PC-3 (cell line): ENCODE results near the gene RHOT2. TPM values are rescaled to one million over a fixed set of nuclear protein-coding genes. Genes with fewer than 3 reads are reported as not detected.
A peak's percentile ranks its signal among the peaks of the same experiment; 100 is the strongest.

ENCODE experiments used
- ATAC-seq: fragments of 200-7000 bp; cut with Tn5 transposase; 2 replicates; pipeline ENCODE4 v1.9.1; 2020; ENCODE audit warnings: mild to moderate bottlenecking, moderate library complexity
- BruUV-seq: library from RNA; stranded (reverse); fragments of 400-500 nt; replicated peaks from 2 replicates; lab custom pipeline; 2021; lab: Mats Ljungman, UMichigan
- CTCF ChIA-PET: fragments of 300-600 bp; sonication (Branson Sonifier 250); formaldehyde crosslinking; loops from one replicate; lab custom pipeline; 2022; ENCODE audit warnings: antibody characterized with exemption; lab: Charles Lee
- POLR2A ChIA-PET: fragments of 300-600 bp; sonication (Branson Sonifier 250); formaldehyde crosslinking; loops from one replicate; lab custom pipeline; 2022; ENCODE audit warnings: antibody characterized with exemption; ENCODE audit not compliant: unreplicated experiment; lab: Charles Lee
- DNase-seq: peaks from one replicate; pipeline ENCODE4 v3.0.0-alpha.2; 2015
- H2AFZ ChIP-seq: fragments of 300-600 bp; sonication (generic); 2 replicates; pipeline ENCODE4 v1.6.0; 2016; ENCODE audit warnings: antibody characterized with exemption, low read length
- H3F3A ChIP-seq: fragments of 300-600 bp; sonication (generic); one replicate; pipeline ENCODE4 v1.6.0; 2017; ENCODE audit warnings: antibody characterized with exemption, low read length, control low read depth, mild to moderate bottlenecking; ENCODE audit not compliant: unreplicated experiment
- H3K27ac ChIP-seq: fragments of 300-600 bp; sonication (generic); 2 replicates; pipeline ENCODE4 v1.5.1; 2016; ENCODE audit warnings: mild to moderate bottlenecking, low read length
- H3K27me3 ChIP-seq: fragments of 300-600 bp; sonication (generic); 2 replicates; pipeline ENCODE4 v1.6.1; 2016; ENCODE audit warnings: low read length, mixed read lengths
- H3K36me3 ChIP-seq: fragments of 300-600 bp; sonication (generic); 2 replicates; pipeline ENCODE4 v1.6.1; 2016; ENCODE audit warnings: low read depth, mixed run types, low read length, mixed read lengths
- H3K4me1 ChIP-seq: fragments of 300-600 bp; sonication (generic); 2 replicates; pipeline ENCODE4 v1.5.1; 2016; ENCODE audit warnings: low read length; ENCODE audit not compliant: insufficient read depth
- H3K4me2 ChIP-seq: fragments of 300-600 bp; sonication (generic); 2 replicates; pipeline ENCODE4 v1.6.0; 2016; ENCODE audit warnings: low read length
- H3K4me3 ChIP-seq: fragments of 300-600 bp; sonication (generic); 2 replicates; pipeline ENCODE4 v1.5.1; 2016; ENCODE audit warnings: mild to moderate bottlenecking, low read length, mixed read lengths
- H3K79me2 ChIP-seq: fragments of 300-600 bp; sonication (generic); 2 replicates; pipeline ENCODE4 v1.6.1; 2017; ENCODE audit warnings: low read length, mixed read lengths
- H3K9ac ChIP-seq: fragments of 300-600 bp; sonication (generic); 2 replicates; pipeline ENCODE4 v1.6.0; 2016; ENCODE audit warnings: mild to moderate bottlenecking, low read length
- H3K9me2 ChIP-seq: fragments of 300-600 bp; sonication (generic); replicated peaks from 2 replicates; pipeline ENCODE4 v1.6.1; 2016; ENCODE audit warnings: mixed run types, low read length, mixed read lengths
- H3K9me3 ChIP-seq: fragments of 300-600 bp; sonication (generic); 2 replicates; pipeline ENCODE4 v1.6.1; 2016; ENCODE audit warnings: low read length, mixed read lengths
- H4K20me1 ChIP-seq: fragments of 300-600 bp; sonication (generic); 2 replicates; pipeline ENCODE4 v1.6.1; 2016; ENCODE audit warnings: low read length, mixed read lengths
- CTCF ChIP-seq: fragments of 300-600 bp; sonication (generic); conservative IDR thresholded peaks from 2 replicates; pipeline ENCODE4 v1.5.1; 2017; ENCODE audit warnings: antibody characterized with exemption, low read depth, mild to moderate bottlenecking, low read length
- EZH2 ChIP-seq: fragments of 300-600 bp; sonication (generic); IDR thresholded peaks from one replicate; pipeline ENCODE4 v1.6.1; 2017; ENCODE audit warnings: antibody characterized with exemption, mild to moderate bottlenecking, low read length; ENCODE audit not compliant: unreplicated experiment
- EZH2phosphoT487 ChIP-seq: fragments of 300-600 bp; sonication (generic); IDR thresholded peaks from 2 replicates; pipeline ENCODE4 v1.6.1; 2018; ENCODE audit warnings: mild to moderate bottlenecking, antibody characterized with exemption, low read length, borderline replicate concordance
- intact Hi-C: fragments of 100-400 bp; cut with micrococcal nuclease; formaldehyde crosslinking; loops from 2 replicates; pipeline ENCODE4 v1.9.0; 2023
- total RNA-seq: library from RNA; depleted of rRNA; stranded (reverse); fragments of >200 nt; gene quantifications from 2 replicates; pipeline ENCODE4 v1.2.3, GENCODE V29; 2014

RHOT2 gene
- total RNA-seq, 1 experiment from 2014 or later: 93.0 TPM

- CTCF ChIA-PET: no interaction called here
- TF ChIP-seq EZH2phosphoT487 (no peak), CTCF (no peak), EZH2 (no peak)
- Histone ChIP-seq H3K9me3 (no peaks in the 10 kb centered on the region), H4K20me1 (no peaks in the 10 kb centered on the region), H2AFZ (no peak overlapping the region), H3K4me3 (no peak overlapping the region), H3K27ac (no peak overlapping the region), H3K27me3 (no peaks in the 10 kb centered on the region), H3K9me2 (no peaks in the 10 kb centered on the region), H3K4me2 (no peak overlapping the region), H3K4me1 (peaks cover 22% of the 10 kb centered on the region), H3K79me2 (peaks cover 12% of the 10 kb centered on the region), H3K36me3 (no peaks in the 10 kb centered on the region), H3K9ac (no peak overlapping the region), H3F3A (peaks cover 4% of the 10 kb centered on the region)
- DNase-seq (no peak), ATAC-seq (no peak)
- BruUV-seq: no TSS peak
- POLR2A ChIA-PET: interaction anchor here (0.6 kb wide), 1 partner anchor 1968 kb away, joined by 4 read pairs; no protein-coding TSS in a partner anchor
- intact Hi-C loops: no loop called here
Measured at GRCh38 chr16:693364-693763, 25.4 kb downstream of the RHOT2 start.

GRCh38 chr16:693766-694165 is 25.8 kb downstream of the RHOT2 start:
- no peaks in the 10 kb centered on the region for H3K36me3 ChIP-seq
- ChIA-PET CTCF (no interaction called here), POLR2A (no interaction called here)
- intact Hi-C loops: no loop called here
- ATAC-seq (no peak), DNase-seq (no peak)
- H3K4me1 ChIP-seq: peaks cover 22% of the 10 kb centered on the region
- H3K27me3 ChIP-seq: no peaks in the 10 kb centered on the region
- peaks cover 4% of the 10 kb centered on the region for H3F3A ChIP-seq
- H3K27ac ChIP-seq: no peak overlapping the region
- H3K9ac ChIP-seq: no peak overlapping the region
- TF ChIP-seq EZH2: no peak
- TF ChIP-seq EZH2phosphoT487: no peak
- TF ChIP-seq CTCF: no peak
- no peaks in the 10 kb centered on the region for H4K20me1 ChIP-seq
- H3K4me3 ChIP-seq: no peak overlapping the region
- H3K4me2 ChIP-seq: no peak overlapping the region
- no peaks in the 10 kb centered on the region for H3K9me2 ChIP-seq
- BruUV-seq: no TSS peak
- no peak overlapping the region for H2AFZ ChIP-seq
- peaks cover 11% of the 10 kb centered on the region for H3K79me2 ChIP-seq
- H3K9me3 ChIP-seq: no peaks in the 10 kb centered on the region

- no TSS peak for BruUV-seq
- POLR2A ChIA-PET: no interaction called here
- Histone ChIP-seq H3K9me3 (no peaks in the 10 kb centered on the region), H3K4me2 (peak overlapping the region; percentile 88), H3K27me3 (no peaks in the 10 kb centered on the region), H3K79me2 (peaks cover 6% of the 10 kb centered on the region), H3K4me3 (peak overlapping the region; percentile 65), H3K9me2 (no peaks in the 10 kb centered on the region), H3K27ac (no peak overlapping the region), H3K4me1 (peaks cover 18% of the 10 kb centered on the region; the same call in 1 of the 2 replicates), H2AFZ (no peak overlapping the region), H3K9ac (no peak overlapping the region), H4K20me1 (no peaks in the 10 kb centered on the region), H3K36me3 (no peaks in the 10 kb centered on the region), H3F3A (peaks cover 4% of the 10 kb centered on the region)
- CTCF ChIA-PET: no interaction called here
- intact Hi-C loops: no loop called here
- no peak for ATAC-seq
- no peak for DNase-seq
- TF ChIP-seq EZH2phosphoT487 (no peak), CTCF (no peak), EZH2 (no peak)
Measured at GRCh38 chr16:694187-694862, 26.4 kb downstream of the RHOT2 start.
